K562 (cell line): Measurements from ENCODE around the gene GTPBP2. TPM values are rescaled to one million over a fixed set of nuclear protein-coding genes. Genes with fewer than 3 reads are reported as not detected.

Experiments
- RCOR1 ChIP-seq, 2 experiments: IDR thresholded peaks; 2 replicates each; pipeline ENCODE4 v1.6.1; 2012; ENCODE audit warnings: low read depth in 2 of 2, low read length in 2 of 2, borderline replicate concordance in 1 of 2, improper control_type of control experiment in 1 of 2
- ZBTB7A ChIP-seq: IDR thresholded peaks from 2 replicates; pipeline ENCODE4 v1.6.1; 2011; ENCODE audit warnings: low read depth, mild to moderate bottlenecking, low read length, moderate library complexity, borderline replicate concordance; ENCODE audit not compliant: control insufficient read depth
- polyA plus RNA-seq, 8 experiments: library from polyadenylated mRNA; depleted of rRNA in 4 of 8; stranded (reverse) in 5 of 8; unstranded in 3 of 8; fragments of >200 nt; fragmentation: Nextera tagmentation in 2 of 8; fragmentation: Illumina TruSeq in 1 of 8; extraction: Ambion mirVana in 2 of 8; extraction: Trizol in 1 of 8; gene quantifications; 2 replicates each; pipeline versions ENCODE4 v1.2.1 to v1.2.3, GENCODE V29; 2011 to 2014; ENCODE audit warnings: inconsistent platforms in 1 of 8, missing spikeins in 1 of 8
- total RNA-seq, 7 experiments: library from RNA; depleted of rRNA in 6 of 7; stranded (reverse); fragments of >200 nt in 6 of 7; fragmentation: Illumina TruSeq in 2 of 7; extraction: Trizol in 2 of 7; gene quantifications; 2 replicates each; pipeline versions ENCODE4 v1.2.1 to v1.2.3, GENCODE V29; 2011 to 2021; ENCODE audit warnings: low replicate concordance in 1 of 7
- TF ChIP-seq, protein P1 (sequence below), 2 experiments: fragments of 450-650 bp in 1 of 2; sonication (generic) in 1 of 2; formaldehyde crosslinking in 1 of 2; IDR thresholded peaks in 1 of 2; conservative IDR thresholded peaks in 1 of 2; 2 replicates each; pipeline versions ENCODE4 v1.6.1 to v1.8.1; 2016 to 2023; ENCODE audit warnings: mild to moderate bottlenecking in 2 of 2, moderate library complexity in 2 of 2, inconsistent platforms in 1 of 2, missing genetic modification reagents in 1 of 2
- TF ChIP-seq, protein P2 (sequence below): sonication (generic); formaldehyde crosslinking; IDR thresholded peaks from 2 replicates; pipeline ENCODE4 v1.8.1; 2023; ENCODE audit warnings: mild to moderate bottlenecking, missing genetic modification reagents
- TF ChIP-seq, protein P3 (sequence below): fragments of 200-800 bp; sonication (Bioruptor generic); IDR thresholded peaks from 2 replicates; pipeline ENCODE4 v1.6.1; 2017; ENCODE audit warnings: missing genetic modification characterization, missing compliant biosample characterization

GTPBP2 gene
- total and polyA plus RNA-seq, 9 of the 15 experiments (the other 6 are each of a cell fraction or from before 2014, with no cell fraction given): 48.4 to 196 (median 111) TPM

DNA sequence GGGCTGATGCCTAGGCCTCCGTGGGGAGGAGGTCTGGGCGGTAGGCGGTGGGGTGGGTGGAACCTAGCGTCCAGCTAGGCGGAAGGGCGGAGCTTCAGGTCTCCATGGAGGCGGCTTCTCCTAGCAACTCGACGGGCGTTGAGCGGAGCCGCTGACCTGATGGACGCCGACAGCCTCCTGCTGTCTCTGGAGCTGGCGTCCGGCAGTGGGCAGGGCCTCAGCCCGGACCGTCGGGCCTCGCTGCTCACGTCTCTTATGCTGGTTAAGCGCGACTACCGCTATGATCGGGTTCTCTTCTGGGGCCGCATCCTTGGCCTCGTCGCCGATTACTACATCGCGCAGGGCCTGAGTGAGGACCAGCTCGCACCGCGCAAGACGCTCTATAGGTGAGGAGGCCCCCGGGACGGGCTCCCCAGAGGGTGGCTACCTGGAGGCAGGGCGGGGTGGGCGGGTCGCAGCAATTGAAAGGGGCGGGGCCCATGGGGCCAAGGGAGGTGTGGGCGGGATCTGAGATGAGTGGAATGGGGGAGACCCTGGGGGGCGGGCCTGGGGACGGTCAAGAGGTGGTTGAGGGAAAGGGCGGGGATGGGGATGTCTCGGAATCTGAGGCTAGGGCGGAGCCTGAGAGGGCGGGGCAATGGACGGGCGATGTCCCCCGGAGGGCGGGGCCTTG lies 16.0 kb upstream of the GTPBP2 start, which contains the start of gene RSPH9 (continued):
- TF ChIP-seq, protein P1, sequence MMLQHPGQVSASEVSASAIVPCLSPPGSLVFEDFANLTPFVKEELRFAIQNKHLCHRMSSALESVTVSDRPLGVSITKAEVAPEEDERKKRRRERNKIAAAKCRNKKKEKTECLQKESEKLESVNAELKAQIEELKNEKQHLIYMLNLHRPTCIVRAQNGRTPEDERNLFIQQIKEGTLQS (IDR thresholded peaks at IDR 0.05): peak; percentile 25
- TF ChIP-seq, protein P1 (CRISPR knock-in tag; conservative IDR thresholded peaks at IDR 0.05): no peak
- TF ChIP-seq, protein P2, sequence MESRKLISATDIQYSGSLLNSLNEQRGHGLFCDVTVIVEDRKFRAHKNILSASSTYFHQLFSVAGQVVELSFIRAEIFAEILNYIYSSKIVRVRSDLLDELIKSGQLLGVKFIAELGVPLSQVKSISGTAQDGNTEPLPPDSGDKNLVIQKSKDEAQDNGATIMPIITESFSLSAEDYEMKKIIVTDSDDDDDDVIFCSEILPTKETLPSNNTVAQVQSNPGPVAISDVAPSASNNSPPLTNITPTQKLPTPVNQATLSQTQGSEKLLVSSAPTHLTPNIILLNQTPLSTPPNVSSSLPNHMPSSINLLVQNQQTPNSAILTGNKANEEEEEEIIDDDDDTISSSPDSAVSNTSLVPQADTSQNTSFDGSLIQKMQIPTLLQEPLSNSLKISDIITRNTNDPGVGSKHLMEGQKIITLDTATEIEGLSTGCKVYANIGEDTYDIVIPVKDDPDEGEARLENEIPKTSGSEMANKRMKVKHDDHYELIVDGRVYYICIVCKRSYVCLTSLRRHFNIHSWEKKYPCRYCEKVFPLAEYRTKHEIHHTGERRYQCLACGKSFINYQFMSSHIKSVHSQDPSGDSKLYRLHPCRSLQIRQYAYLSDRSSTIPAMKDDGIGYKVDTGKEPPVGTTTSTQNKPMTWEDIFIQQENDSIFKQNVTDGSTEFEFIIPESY (CRISPR knock-in tag): peak; percentile 97
- TF ChIP-seq RCOR1 (IDR thresholded peaks at IDR 0.05; ENCODE audit: borderline replicate concordance in 1 of 2, low read depth in 2 of 2, low read length in 2 of 2): no peak
- TF ChIP-seq ZBTB7A: no peak
- TF ChIP-seq, protein P3, sequence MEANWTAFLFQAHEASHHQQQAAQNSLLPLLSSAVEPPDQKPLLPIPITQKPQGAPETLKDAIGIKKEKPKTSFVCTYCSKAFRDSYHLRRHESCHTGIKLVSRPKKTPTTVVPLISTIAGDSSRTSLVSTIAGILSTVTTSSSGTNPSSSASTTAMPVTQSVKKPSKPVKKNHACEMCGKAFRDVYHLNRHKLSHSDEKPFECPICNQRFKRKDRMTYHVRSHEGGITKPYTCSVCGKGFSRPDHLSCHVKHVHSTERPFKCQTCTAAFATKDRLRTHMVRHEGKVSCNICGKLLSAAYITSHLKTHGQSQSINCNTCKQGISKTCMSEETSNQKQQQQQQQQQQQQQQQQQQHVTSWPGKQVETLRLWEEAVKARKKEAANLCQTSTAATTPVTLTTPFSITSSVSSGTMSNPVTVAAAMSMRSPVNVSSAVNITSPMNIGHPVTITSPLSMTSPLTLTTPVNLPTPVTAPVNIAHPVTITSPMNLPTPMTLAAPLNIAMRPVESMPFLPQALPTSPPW (CRISPR knock-in tag): no peak
